ENCODE measurements around the gene DUT. TPM values are rescaled to one million over a fixed set of nuclear protein-coding genes. Genes with fewer than 3 reads are reported as not detected.

Gene DUT
- total RNA-seq, result 86.5 TPM
- long read RNA-seq, transcript DUT-205 (7 exons, 769 nt), result minor isoform, 9 of 62 reads
- long read RNA-seq, transcript DUT-201 (7 exons, 2,147 nt), result major isoform, 46 of 62 reads
- long read RNA-seq, partial matches to known transcripts, result 0 of 62 reads
- long read RNA-seq, other reads (novel, unspliced or antisense), result 2 of 62 reads

DNA sequence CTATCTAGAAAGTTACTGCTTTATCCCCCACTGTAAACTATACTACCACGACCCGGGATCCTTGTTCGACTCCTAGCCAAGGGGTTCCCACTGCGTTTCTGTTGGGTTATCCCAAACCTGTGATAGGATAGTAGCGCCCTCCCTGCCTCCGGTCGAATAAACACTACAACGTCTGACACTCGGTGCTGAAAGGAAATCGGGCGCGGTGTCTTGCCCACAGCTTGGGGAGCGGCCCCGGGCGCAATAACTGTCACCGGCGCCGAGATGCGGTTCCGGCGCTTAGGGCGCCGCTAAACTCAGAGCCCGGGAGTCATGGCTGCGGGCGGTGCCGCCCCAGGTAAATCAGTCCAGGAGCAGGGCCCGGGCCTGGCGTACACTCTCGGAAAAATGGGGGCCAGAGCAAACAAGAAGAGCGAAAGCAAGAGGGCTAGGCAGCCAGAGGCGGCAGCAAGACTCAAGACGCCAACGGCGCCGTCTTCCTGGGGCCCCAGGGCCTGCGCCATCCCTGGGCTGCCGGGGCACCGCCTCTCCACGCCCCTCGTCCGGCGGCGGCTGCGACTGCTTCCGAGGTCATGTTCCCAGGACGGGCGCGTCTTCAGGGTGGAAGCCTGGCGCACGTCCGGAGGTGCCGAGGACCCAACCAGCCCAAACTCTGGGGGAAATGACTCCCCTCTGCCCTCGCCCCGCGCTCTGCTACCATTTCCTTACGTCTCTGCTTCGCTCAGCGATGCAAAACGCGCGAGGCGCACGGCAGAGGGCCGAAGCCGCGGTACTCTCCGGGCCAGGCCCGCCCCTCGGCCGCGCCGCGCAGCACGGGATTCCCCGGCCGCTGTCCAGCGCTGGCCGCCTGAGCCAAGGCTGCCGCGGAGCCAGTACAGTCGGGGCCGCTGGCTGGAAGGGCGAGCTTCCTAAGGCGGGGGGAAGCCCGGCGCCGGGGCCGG, at the start of gene DUT:
TSS of gene DUT (plus strand) at position 575 of the 941 bp plus-strand sequence. CDS start at position 662, 87 bp downstream.
- ATAC-seq (peak; percentile 97), DNase-seq (ENCODE audit: missing footprints) (peak; percentile 94)
- intact Hi-C loops (cut with DNase I), result no loop called here

DNA sequence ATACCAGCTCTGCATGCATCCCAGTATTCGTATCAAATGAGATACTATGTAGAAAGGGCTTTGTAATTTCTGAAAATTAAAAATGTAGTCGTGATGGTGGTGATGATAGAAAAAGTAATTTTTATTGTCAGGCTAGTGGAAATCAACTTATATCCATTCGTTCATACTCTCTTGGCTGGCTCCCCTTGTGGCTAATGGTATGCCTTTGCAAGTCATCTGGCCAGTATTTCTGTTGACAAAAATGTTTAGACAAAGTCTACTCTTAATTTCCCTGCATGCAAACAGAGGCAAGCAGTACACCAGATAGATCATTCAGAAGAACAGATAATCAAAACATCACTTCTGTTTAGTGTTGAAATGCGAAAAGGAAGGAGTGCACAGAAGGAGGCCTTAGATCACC, 49.6 kb upstream of the DUT start:
- DNase-seq (ENCODE audit: missing footprints) (no peak), ATAC-seq (no peak)
- intact Hi-C loops (cut with DNase I), result loop anchor here (10.0 kb wide), 1 partner anchor 1087 kb away; no protein-coding TSS in a partner anchor

DNA sequence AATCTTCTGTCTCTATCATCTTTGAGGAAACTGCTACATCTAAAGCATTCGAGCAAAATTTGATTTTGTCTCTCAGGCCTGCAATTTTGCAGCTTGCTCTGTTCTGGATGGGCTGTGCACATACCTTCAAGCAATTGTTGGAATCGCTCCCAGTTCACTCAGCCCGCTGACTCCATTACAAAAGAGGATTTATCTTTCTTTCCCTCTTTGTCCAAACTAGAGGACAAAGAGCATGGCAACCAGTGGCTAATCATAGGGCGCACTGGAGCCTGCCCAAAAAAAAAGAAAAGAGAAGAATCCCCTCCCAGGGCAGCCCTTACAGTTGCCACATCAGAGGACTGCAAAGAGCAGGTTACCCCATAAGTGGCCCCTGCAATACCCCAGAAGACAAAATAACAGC, 49.0 kb upstream of the DUT start:
- intact Hi-C loops (cut with DNase I), result loop anchor here (10.0 kb wide), 1 partner anchor 1087 kb away; no protein-coding TSS in a partner anchor
- DNase-seq (ENCODE audit: missing footprints), result no peak
- no peak for ATAC-seq

DNA sequence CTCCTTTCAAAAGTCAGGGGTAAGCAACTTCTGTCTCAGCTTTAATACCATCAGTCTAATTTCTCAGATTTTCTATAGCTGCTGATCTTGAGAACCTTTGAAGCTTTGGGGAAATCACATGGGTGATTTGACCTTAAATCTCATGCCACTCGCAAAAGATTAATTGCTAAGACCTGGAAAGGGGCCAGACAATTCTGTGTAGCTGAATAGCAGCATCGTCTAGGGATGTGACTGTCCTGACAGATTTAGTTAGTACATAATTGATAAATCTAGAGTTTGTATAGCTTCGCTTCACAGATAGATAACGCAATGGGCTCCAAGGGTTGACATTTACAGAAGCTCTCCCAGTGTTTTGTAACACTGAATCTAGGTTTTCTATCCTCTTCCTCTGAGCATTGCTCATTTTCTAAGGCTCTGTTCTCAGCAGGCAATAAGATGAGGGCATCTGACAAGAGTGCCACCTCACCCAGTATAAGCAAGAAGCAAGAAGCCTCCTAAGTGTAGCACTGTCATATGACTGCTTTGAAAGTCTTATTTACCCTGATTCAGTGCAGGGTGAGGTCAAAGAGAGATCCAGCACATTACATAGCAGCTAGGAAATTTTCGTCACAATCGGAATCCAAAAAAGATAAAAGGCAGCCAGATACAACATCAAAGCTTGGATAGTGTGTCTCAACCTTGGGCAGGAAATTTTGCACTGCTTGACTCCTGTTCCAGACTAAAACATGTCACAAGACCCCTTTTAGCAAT, 47.7 kb upstream of the DUT start:
- intact Hi-C loops (cut with DNase I), result loop anchor here (10.0 kb wide), 1 partner anchor 1089 kb away; no protein-coding TSS in a partner anchor
- ATAC-seq (peak; percentile 57), DNase-seq (ENCODE audit: missing footprints) (no peak)

DNA sequence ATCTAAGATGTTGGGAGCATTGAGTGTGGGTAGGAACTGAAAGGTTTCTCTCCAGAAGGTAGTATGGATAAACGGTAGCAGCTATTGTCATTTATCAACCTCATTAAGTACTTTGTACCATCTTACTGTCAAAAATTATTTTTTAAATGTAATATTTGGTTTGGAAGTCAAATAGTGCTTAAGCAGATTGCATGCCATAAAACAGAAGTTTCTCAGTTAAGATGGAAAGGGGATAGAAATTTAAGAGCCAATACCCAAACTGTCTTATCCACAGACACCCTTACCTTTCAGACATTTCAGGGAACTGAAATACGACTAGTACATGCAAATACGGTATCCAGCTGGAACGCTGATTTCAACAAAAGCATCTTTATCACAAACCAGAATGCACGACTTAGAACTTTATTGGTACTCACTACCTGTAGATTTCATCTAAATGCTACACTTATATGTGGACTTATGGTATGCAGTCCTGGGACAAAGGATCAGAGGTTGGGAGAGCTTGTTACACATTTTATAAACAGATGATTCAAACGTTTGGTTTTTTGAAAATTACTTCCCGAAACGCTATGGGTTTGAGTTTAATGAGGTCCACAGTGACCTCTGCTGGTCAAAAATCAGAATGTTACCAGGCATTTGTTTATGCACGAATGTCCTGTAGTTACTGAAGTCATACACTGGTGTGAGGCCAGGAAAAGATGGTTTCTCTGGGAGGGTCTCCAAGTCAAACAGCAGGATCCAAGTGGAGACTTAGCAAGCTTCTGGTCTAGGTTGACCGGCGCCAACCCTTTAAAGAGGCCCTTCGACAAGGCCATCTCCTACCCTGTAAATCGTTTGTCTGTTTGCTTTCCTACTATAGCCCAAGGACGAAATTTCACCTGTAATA, 45.7 kb upstream of the DUT start:
- no peak for DNase-seq (ENCODE audit: missing footprints)
- intact Hi-C loops (cut with DNase I), result loop anchor here (10.0 kb wide), 1 partner anchor 1091 kb away; no protein-coding TSS in a partner anchor
- ATAC-seq, result peak; percentile 60

DNA sequence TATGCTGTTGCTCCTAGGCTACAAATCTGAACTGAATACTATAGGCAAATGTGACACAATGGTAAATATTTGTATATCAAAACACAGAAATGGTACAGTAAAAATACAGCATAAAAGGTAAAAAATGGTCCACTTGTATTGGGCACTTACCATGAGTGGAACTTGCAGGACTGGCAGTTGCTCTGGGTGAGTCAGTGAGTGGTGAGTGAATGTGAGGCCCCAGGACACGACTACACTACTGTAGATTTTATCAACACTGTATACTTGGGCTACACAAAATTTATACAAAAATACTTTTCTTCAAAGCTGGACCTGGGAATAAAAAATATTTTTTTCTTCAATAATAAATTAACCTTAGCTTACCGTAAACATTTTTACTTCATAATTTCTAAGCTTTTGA, 41.6 kb upstream of the DUT start:
- DNase-seq (ENCODE audit: missing footprints), result no peak
- ATAC-seq, result no peak
- intact Hi-C loops (cut with DNase I), result loop anchor here (10.0 kb wide), 1 partner anchor 1095 kb away; no protein-coding TSS in a partner anchor

DNA sequence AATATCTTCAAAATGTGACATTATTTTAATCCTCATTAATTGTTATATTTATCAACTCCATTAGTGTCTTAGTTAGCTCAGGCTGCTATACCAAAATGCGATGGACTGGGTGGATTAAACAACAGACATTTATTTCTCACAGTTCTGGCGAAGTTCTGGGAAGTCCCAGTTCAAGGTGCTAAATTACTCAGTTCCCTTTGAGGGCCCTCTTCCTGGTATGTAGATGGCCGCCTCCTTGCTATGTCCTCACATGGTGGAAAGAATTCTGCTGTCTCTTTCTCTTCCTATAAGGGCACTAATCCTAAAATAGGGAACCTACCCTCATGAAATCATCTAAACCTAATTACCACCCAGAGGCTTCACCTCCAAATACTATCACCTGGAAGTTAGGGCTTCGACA, 38.8 kb upstream of the DUT start:
- DNase-seq (ENCODE audit: missing footprints) (no peak), ATAC-seq (no peak)
- intact Hi-C loops (cut with DNase I), result no loop called here

DNA sequence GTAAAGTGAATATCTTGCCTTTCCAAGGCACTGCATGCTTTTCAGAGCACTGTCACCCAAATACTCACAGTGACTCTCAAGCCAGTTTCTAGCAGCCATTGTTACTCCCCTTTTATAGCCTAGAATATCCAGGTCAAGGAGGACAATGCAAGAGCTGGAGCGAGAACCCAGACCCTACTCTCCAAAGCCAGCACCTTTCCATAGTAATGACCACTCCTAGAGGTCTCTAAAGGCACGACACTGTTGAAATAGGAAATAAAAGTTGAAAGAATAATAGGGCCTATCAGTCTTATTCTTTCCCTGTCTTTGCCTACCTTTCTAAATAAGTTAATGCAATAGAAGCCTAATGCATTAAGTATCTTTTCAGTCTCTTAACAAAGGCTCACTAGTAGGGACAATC, 33.6 kb upstream of the DUT start:
- ATAC-seq (no peak), DNase-seq (ENCODE audit: missing footprints) (no peak)
- intact Hi-C loops (cut with DNase I), result no loop called here

DNA sequence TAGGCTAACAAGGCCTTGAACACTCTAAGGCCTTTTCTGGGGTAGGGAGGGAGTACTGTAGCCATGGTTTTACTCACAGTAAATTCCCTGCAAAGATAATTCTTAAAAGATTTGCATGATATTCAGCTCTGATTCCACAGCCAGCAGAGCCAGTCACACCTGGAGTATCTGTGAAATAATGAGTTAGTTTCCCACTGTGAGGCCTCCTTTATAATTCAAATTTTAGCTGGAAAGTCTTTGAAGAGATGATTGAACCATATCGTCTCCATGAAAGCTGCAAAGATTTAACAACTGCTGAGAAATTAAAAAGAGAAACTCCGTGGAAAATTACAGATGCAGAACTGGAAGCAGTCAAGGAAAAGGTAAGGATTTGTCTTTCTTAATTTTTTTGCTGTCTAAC, 32.3 kb upstream of the DUT start:
- intact Hi-C loops (cut with DNase I), result no loop called here
- ATAC-seq, result no peak
- DNase-seq (ENCODE audit: missing footprints), result no peak

DNA sequence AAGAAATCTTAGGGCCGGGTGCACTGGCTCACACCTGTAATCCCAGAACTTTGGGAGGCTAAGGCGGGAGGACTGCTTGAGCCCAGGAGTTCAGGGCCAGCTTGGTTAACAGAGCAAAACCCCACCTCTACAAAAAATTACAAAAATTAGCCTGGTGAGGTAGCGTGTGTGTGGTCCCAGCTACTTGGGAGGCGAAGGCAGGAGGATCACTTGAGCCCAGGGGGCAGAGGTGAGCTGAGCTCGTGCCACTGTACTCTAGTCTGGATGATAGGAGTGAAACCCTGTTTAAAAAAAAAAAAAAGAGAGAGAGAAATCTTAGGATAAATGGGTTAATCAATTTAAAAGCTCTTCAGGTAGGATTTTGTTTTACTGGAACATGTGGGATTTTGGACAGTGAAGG, 31.2 kb upstream of the DUT start:
- DNase-seq (ENCODE audit: missing footprints), result no peak
- no peak for ATAC-seq
- intact Hi-C loops (cut with DNase I), result no loop called here

DNA sequence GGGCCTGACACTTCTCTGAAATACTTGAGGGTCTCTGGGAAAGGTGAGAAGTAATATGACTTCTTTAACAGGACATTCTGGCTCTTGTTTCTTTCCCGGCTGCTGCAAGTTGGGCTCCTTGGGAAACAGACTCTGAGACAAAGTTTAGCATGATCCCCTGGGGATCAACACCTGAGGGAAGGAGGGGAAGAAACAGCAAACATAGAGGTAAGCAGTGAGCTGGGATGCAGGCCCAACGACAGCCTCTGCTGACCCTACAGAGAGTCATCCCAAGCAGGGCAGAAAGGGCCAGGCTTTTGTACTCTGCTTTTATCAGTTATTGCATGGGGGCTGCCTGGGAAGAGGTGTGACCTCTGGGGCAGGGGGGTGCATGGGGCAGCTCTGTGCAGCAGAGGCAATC, 26.8 kb upstream of the DUT start:
- ATAC-seq (no peak), DNase-seq (ENCODE audit: missing footprints) (peak; percentile 34)
- intact Hi-C loops (cut with DNase I), result no loop called here

DNA sequence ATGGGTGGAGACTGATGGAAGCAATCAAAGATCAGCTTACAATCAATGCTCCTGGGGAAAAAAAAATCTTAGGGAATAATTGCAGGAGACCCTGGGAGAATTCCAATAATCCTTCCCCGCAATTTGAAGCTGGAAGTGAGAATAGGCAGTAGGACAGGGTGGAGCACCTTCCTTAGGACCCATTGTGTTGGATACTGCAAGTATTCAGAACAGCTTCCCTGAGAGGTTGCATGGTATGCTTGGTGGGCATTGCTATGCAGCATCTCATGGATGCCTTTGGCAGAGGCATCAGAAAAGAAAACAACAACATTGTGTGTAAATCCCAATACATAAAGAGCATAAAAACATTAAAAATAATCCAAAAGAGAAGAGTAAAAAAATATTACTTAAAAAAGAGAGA, 24.6 kb upstream of the DUT start:
- DNase-seq (ENCODE audit: missing footprints) (no peak), ATAC-seq (no peak)
- intact Hi-C loops (cut with DNase I), result no loop called here

DNA sequence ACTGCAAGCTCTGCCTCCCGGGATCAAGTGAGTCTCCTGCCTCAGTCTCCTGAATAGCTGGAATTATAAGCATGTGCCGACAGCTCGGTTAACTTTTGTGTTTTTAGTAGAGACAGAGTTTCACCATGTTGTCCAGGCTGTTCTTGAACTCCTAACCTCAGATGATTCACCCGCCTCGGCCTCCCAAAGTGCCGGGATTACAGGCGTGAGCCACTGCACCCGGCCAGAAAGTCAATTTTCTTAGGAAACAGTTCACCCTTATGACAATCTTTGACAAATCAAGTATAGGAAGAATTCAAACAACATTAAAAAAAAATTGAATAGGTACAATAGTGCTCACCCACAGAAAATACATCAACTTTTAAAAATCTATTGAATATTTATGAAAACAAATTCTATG, 23.6 kb upstream of the DUT start:
- intact Hi-C loops (cut with DNase I), result no loop called here
- no peak for ATAC-seq

DNA sequence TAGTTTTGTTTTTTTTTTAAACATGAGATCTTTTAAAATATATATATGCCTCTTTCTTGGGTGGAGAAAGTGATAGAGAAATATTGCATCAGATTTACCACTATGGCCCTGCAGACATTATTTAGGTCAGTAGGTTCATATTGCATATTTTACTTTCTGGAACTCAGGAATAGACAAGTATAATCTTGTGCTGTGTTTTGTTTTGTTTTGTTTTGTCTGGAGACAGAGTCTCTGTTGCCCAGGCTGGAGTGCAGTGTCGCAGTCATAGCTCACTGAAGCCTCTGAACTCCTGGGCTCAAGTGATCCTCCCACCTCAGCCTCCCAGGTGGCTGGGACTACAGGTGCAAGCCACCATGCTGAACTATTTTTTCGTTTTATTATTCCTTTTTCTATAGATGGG, 21.5 kb upstream of the DUT start:
- intact Hi-C loops (cut with DNase I), result no loop called here
- DNase-seq (ENCODE audit: missing footprints) (no peak), ATAC-seq (no peak)

More for the DNA sequence above, 23.6 kb upstream of the DUT start:
- DNase-seq (ENCODE audit: missing footprints), result no peak

DNA sequence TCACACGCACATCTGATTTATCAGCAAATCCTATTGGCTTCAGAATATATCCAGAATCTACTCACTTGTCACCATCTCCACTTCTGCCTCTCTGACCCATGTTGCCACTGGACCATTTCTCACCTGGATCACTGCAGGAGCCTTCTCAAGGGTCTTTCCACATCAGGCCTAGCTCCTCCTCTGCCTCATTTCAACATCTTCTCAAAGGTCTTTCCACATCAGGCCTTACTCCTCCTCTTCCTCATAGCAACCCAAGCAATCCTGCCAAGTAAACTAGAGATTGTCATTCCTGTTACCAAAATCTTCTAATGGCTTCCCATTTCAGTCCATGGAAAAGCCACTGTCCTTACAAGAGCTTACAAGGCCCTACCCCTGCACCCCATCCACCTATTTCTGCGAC, 18.0 kb upstream of the DUT start:
- no peak for DNase-seq (ENCODE audit: missing footprints)
- ATAC-seq, result no peak
- intact Hi-C loops (cut with DNase I), result no loop called here

DNA sequence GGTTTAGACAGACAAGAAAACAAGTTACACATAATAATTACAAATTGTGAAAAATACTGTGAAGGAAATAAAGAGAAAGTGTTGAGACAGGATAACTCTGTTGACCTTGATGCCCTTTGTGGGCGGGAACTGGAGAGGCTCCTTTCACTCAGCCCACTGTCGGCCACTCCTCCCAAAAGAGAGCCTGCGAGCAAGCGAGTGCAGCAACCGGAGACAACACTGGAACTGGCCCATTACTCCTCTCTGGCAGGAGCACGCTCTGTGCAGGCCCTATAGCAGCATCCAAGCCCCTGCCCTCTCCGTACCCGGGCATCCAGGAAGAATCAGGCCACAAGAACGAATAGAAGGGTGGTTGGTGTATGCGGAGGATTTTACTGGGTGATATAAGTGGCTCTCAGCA, 16.2 kb upstream of the DUT start:
- no peak for ATAC-seq
- intact Hi-C loops (cut with DNase I), result no loop called here
- no peak for DNase-seq (ENCODE audit: missing footprints)

DNA sequence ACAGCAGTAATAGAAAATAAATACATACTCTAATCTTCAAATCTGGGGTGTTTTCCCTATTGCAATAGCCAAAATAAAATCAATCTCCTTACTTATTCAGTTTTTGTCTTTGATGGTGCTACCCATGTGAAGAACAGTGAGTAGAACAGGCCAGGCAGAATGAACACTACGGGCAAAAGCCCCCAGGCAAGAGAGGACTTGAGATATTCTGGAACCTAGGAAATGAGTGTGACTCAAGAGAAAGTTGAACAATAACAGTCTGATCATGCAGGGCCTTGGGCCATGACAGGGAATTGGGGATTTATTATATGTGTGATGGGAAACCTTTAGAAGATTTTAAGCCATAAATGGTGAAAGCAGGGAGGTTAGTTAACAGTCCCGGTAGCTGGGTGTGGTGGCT, 14.0 kb upstream of the DUT start:
- intact Hi-C loops (cut with DNase I), result no loop called here
- DNase-seq (ENCODE audit: missing footprints) (no peak), ATAC-seq (no peak)

DNA sequence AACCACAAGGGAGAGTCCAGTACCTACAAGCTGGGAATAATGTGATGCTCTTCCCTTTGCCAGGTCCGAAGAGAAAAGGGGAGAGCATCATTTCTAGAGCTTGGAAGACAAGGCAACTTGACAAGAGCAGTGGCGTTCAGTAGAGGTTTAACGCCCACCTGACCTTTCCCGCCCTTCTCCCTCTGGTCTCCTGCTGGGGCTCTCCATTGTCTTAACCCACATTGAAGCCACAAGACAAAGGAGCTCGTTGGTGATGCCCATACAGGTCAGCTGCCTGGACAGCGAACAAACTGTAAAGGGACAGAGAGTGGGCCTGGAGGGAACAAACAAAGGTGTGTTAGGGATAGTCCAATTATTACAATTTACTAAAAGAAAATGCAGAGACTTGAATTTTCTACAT, 13.1 kb upstream of the DUT start:
- ATAC-seq (no peak), DNase-seq (ENCODE audit: missing footprints) (no peak)
- intact Hi-C loops (cut with DNase I), result no loop called here

DNA sequence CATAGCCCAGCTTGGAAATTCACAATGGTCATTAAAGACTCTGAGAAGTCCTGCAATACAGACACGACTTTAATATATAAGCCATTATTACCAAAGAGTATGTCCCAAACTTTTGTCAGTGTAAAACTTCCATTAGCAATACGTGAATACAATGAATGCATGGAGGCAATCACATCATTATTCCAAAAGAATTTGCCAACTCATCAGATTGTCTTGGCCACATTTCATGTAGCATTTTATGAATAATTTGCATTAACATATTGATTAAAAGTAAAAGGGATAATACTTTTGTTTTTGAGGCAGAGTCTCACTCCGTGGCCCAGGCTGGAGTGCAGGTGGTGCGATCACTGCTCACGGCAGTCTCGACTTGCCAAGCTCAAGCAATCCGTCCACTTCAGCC, 7.9 kb upstream of the DUT start:
- no peak for ATAC-seq
- intact Hi-C loops (cut with DNase I), result no loop called here
- no peak for DNase-seq (ENCODE audit: missing footprints)

All from Right ventricle myocardium inferior (tissue), 1 donor.